Panc1 (cell line): ENCODE data around the gene STPG4. TPM values are rescaled to one million over a fixed set of nuclear protein-coding genes. Genes with fewer than 3 reads are reported as not detected.

Source experiments
- ATAC-seq: fragments of 200-7000 bp; cut with Tn5 transposase; 2 replicates; pipeline ENCODE4 v1.9.1; 2020; ENCODE audit warnings: mild to moderate bottlenecking, moderate library complexity
- BruUV-seq: library from RNA; stranded (reverse); fragments of 400-500 nt; replicated peaks from 2 replicates; lab custom pipeline; 2021; lab: Mats Ljungman, UMichigan
- CTCF ChIA-PET: fragments of 300-600 bp; sonication (Branson Sonifier 250); formaldehyde crosslinking; loops from one replicate; lab custom pipeline; 2022; ENCODE audit warnings: antibody characterized with exemption; lab: Charles Lee
- POLR2A ChIA-PET: fragments of 300-600 bp; sonication (Branson Sonifier 250); formaldehyde crosslinking; loops from one replicate; lab custom pipeline; 2022; ENCODE audit warnings: antibody characterized with exemption; lab: Charles Lee
- DNase-seq: peaks from one replicate; pipeline ENCODE4 v3.0.0-alpha.2; 2010; ENCODE audit warnings: low read depth, low spot score
- H3K27ac ChIP-seq: 2 replicates; pipeline ENCODE4 v1.5.1; 2011; ENCODE audit warnings: mild to moderate bottlenecking, low read length, inconsistent platforms
- H3K27me3 ChIP-seq: fragments of 200-500 bp; sonication (Bioruptor generic); 2 replicates; pipeline ENCODE4 v1.6.0; 2014; ENCODE audit warnings: low read length, inconsistent platforms; ENCODE audit not compliant: control insufficient read depth, insufficient read depth
- H3K36me3 ChIP-seq: fragments of 200-500 bp; sonication (Bioruptor generic); 2 replicates; pipeline ENCODE4 v1.5.1; 2014; ENCODE audit warnings: inconsistent platforms, mild to moderate bottlenecking, low read length, moderate library complexity; ENCODE audit not compliant: control insufficient read depth, insufficient read depth
- H3K4me1 ChIP-seq: 2 replicates; pipeline ENCODE4 v1.5.1; 2011; ENCODE audit warnings: inconsistent platforms, mild to moderate bottlenecking, low read length, moderate library complexity; ENCODE audit not compliant: control insufficient read depth, insufficient read depth
- H3K4me3 ChIP-seq, 2 experiments: 2 replicates each; pipeline ENCODE4 v1.5.1; 2011 to 2012; ENCODE audit warnings: low read depth in 2 of 2, low read length in 2 of 2, mild to moderate bottlenecking in 2 of 2, inconsistent platforms in 1 of 2, moderate library complexity in 1 of 2
- H3K9me3 ChIP-seq: fragments of 200-500 bp; sonication (Bioruptor generic); 2 replicates; pipeline ENCODE4 v1.5.1; 2014; ENCODE audit warnings: low read depth, mild to moderate bottlenecking, inconsistent platforms, low read length, moderate library complexity; ENCODE audit not compliant: control insufficient read depth, insufficient read depth
- CTCF ChIP-seq: fragments of 450-650 bp; IDR thresholded peaks from 2 replicates; pipeline ENCODE4 v1.5.1; 2017; ENCODE audit warnings: mild to moderate bottlenecking
- POLR2AphosphoS5 ChIP-seq: IDR thresholded peaks from 2 replicates; pipeline ENCODE4 v1.6.1; 2012; ENCODE audit warnings: mild to moderate bottlenecking, low read depth, low read length, moderate library complexity
- REST ChIP-seq, 2 experiments: IDR thresholded peaks; 2 replicates each; pipeline ENCODE4 v1.6.1; 2011 to 2012; ENCODE audit warnings: low read depth in 2 of 2, control low read depth in 1 of 2, low read length in 1 of 2, mild to moderate bottlenecking in 1 of 2, moderate library complexity in 1 of 2; ENCODE audit not compliant: insufficient read depth in 1 of 2
- SIN3A ChIP-seq: IDR thresholded peaks from 2 replicates; pipeline ENCODE4 v1.6.1; 2012; ENCODE audit warnings: low read depth, mild to moderate bottlenecking, low read length, moderate library complexity, borderline replicate concordance; ENCODE audit not compliant: insufficient read depth
- TCF7L2 ChIP-seq: IDR thresholded peaks from 2 replicates; pipeline ENCODE4 v1.6.1; 2011; ENCODE audit warnings: mild to moderate bottlenecking, low read depth, low read length, inconsistent platforms
- in situ Hi-C: cut with HindIII; loops from 2 replicates; pipeline ENCODE4 v1.10.0; 2016; ENCODE audit warnings: low sequenced_read_pairs, low pct_unique_long_range_greater_than_20kb
- intact Hi-C: fragments of 100-400 bp; cut with micrococcal nuclease; formaldehyde crosslinking; loops from one replicate; pipeline ENCODE4 v1.10.0; 2022; ENCODE audit not compliant: unreplicated experiment
- total RNA-seq: library from RNA; stranded (reverse); gene quantifications from one replicate; pipeline ENCODE4 v1.2.1, GENCODE V29; 2021; ENCODE audit not compliant: unreplicated experiment

Gene STPG4
- total RNA-seq, 1 experiment from 2014 or later = 0.36 TPM

GRCh38 chr2:47181176-47181575 lies 26.1 kb upstream of the STPG4 start:
- BruUV-seq = no TSS peak
- in situ Hi-C loops = no loop called here
- POLR2A ChIA-PET = no interaction called here
- CTCF ChIA-PET = interaction anchor here (0.6 kb wide), 1 partner anchor 399 kb away, joined by 3 read pairs; no protein-coding TSS in a partner anchor
- TF ChIP-seq POLR2AphosphoS5 = no peak
- TF ChIP-seq CTCF = no peak
- no peak for TF ChIP-seq REST (IDR thresholded peaks at IDR 0.05; ENCODE audit: insufficient read depth in 1 of 2, low read depth in 2 of 2, low read length in 1 of 2)
- TF ChIP-seq TCF7L2 = no peak
- peak overlapping the region; percentile 50; the same call in 1 of the 2 replicates for H3K27ac ChIP-seq
- ATAC-seq (no peak), DNase-seq (no peak)
- no peaks in the 10 kb centered on the region for H3K9me3 ChIP-seq
- H3K4me1 ChIP-seq = peaks cover 15% of the 10 kb centered on the region
- no peaks in the 10 kb centered on the region; the same call in 1 of the 2 replicates for H3K36me3 ChIP-seq
- H3K4me3 ChIP-seq = no peak overlapping the region
- H3K27me3 ChIP-seq = no peaks in the 10 kb centered on the region
- intact Hi-C loops = no loop called here

GRCh38 chr2:47180531-47180930 lies 25.4 kb upstream of the STPG4 start:
- H3K27me3 ChIP-seq = no peaks in the 10 kb centered on the region
- ChIA-PET CTCF (interaction anchor here (0.6 kb wide), 1 partner anchor 399 kb away, joined by 3 read pairs; no protein-coding TSS in a partner anchor), POLR2A (interaction anchor here (0.5 kb wide), 1 partner anchor 59 kb away, joined by 3 read pairs; no protein-coding TSS in a partner anchor)
- H3K27ac ChIP-seq = peak overlapping the region; percentile 50
- H3K9me3 ChIP-seq = no peaks in the 10 kb centered on the region
- no peak for DNase-seq
- no TSS peak for BruUV-seq
- H3K4me3 ChIP-seq = no peak overlapping the region
- intact Hi-C loops (no loop called here), in situ Hi-C loops (no loop called here)
- no peaks in the 10 kb centered on the region; the same call in 1 of the 2 replicates for H3K36me3 ChIP-seq
- TF ChIP-seq SIN3A (no peak), REST (IDR thresholded peaks at IDR 0.05; ENCODE audit: insufficient read depth in 1 of 2, low read depth in 2 of 2, low read length in 1 of 2) (no peak), TCF7L2 (no peak)
- peaks cover 15% of the 10 kb centered on the region for H3K4me1 ChIP-seq
- no peak for ATAC-seq
